Chondrocyte (in vitro differentiated cells): ENCODE data around the gene ZNF804A. TPM values are rescaled to one million over a fixed set of nuclear protein-coding genes. Genes with fewer than 3 reads are reported as not detected.

Experiments
- DNase-seq: peaks from one replicate; pipeline ENCODE4 v3.0.0; 2021; ENCODE audit warnings: mixed read lengths, low spot score
- H3K27ac Mint-ChIP-seq: one replicate; pipeline ENCODE4 v1.8.0; 2021; ENCODE audit warnings: mild to moderate bottlenecking, moderate library complexity, mixed read lengths; ENCODE audit not compliant: unreplicated experiment
- H3K27me3 Mint-ChIP-seq: 2 replicates; pipeline ENCODE4 v1.8.0; 2021; ENCODE audit warnings: low read depth, mixed read lengths
- H3K36me3 Mint-ChIP-seq: 2 replicates; pipeline ENCODE4 v1.8.0; 2021; ENCODE audit warnings: low read depth, mixed read lengths
- H3K4me1 Mint-ChIP-seq: 2 replicates; pipeline ENCODE4 v1.8.0; 2021; ENCODE audit warnings: low read depth, mild to moderate bottlenecking, mixed read lengths
- H3K4me3 Mint-ChIP-seq: one replicate; pipeline ENCODE4 v1.8.0; 2021; ENCODE audit warnings: mild to moderate bottlenecking, moderate library complexity, mixed read lengths; ENCODE audit not compliant: unreplicated experiment
- H3K9me3 Mint-ChIP-seq: 2 replicates; pipeline ENCODE4 v1.8.0; 2021; ENCODE audit warnings: low read depth, mixed read lengths
- CTCF ChIP-seq: fragments of 200-600 bp; sonication (generic); IDR thresholded peaks from 2 replicates; pipeline ENCODE4 v1.5.0; 2021; ENCODE audit warnings: antibody characterized with exemption, mild to moderate bottlenecking, moderate library complexity
- long read RNA-seq: library from polyadenylated mRNA; stranded (forward); transcript quantifications from one replicate; pipeline ENCODE4 v2.0.0, GENCODE V29; 2021
- total RNA-seq: library from RNA; stranded (reverse); gene quantifications from 3 replicates; pipeline ENCODE4 v1.2.1, GENCODE V29; 2021

Gene ZNF804A
- not detected in 3 replicates for total RNA-seq
- long read RNA-seq: 0 reads

- Mint-ChIP-seq H3K9me3 (no peaks in the 10 kb centered on the region), H3K4me1 (peaks cover 16% of the 10 kb centered on the region), H3K27me3 (peaks cover 52% of the 10 kb centered on the region), H3K27ac (no peak within 1 kb of the TSS), H3K4me3 (peak within 1 kb of the TSS; percentile 62), H3K36me3 (peaks cover 2% of the 10 kb centered on the region)
- TF ChIP-seq CTCF: no peak
- DNase-seq: peak; percentile 78
Observed at GRCh38 chr2:184598316-184599053, at the start of gene ZNF804A. ZNF804A (plus strand) TSS chr2:184598529; CDS start chr2:184598960, 431 bp downstream.

GRCh38 chr2:184549153-184549552, 49.2 kb upstream of the ZNF804A start:
- H3K27me3 Mint-ChIP-seq: no peaks in the 10 kb centered on the region
- no peak for TF ChIP-seq CTCF
- peaks cover 11% of the 10 kb centered on the region for H3K4me1 Mint-ChIP-seq
- no peak overlapping the region for H3K27ac Mint-ChIP-seq
- peaks cover 4% of the 10 kb centered on the region for H3K9me3 Mint-ChIP-seq
- no peak overlapping the region for H3K4me3 Mint-ChIP-seq
- no peaks in the 10 kb centered on the region for H3K36me3 Mint-ChIP-seq
- no peak for DNase-seq

- Mint-ChIP-seq H3K4me1 (peaks cover 11% of the 10 kb centered on the region), H3K9me3 (peaks cover 4% of the 10 kb centered on the region), H3K36me3 (no peaks in the 10 kb centered on the region), H3K27ac (peak overlapping the region; percentile 22), H3K4me3 (no peak overlapping the region), H3K27me3 (no peaks in the 10 kb centered on the region)
- DNase-seq: no peak
- no peak for TF ChIP-seq CTCF
Observed at GRCh38 chr2:184551626-184552025, 46.7 kb upstream of the ZNF804A start.

GRCh38 chr2:184554736-184555135, 43.6 kb upstream of the ZNF804A start:
- Mint-ChIP-seq H3K36me3 (no peaks in the 10 kb centered on the region), H3K4me3 (no peak overlapping the region), H3K4me1 (peaks cover 11% of the 10 kb centered on the region), H3K27ac (no peak overlapping the region), H3K27me3 (peaks cover 3% of the 10 kb centered on the region), H3K9me3 (no peaks in the 10 kb centered on the region)
- no peak for DNase-seq
- TF ChIP-seq CTCF: no peak

DNA sequence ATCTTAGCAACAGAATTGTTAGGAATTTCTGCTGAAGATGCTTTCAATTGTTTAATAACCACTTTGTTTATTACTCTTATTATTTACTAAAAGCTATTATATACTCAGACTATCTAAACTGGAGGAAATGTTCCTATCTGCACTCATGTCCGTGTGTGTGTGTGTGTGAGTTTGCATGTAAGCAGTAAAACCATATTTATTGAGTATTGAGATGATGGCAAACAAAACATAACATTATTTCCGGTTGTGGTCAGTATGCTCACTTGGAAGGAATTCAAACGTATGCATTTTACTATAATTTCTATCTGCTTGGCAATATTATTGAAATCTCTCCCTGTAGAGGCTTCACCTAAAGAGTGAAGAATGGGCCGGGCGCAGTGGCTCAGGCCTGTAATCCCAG, 43.0 kb upstream of the ZNF804A start:
- peaks cover 11% of the 10 kb centered on the region for H3K4me1 Mint-ChIP-seq
- TF ChIP-seq CTCF: no peak
- no peak overlapping the region for H3K27ac Mint-ChIP-seq
- H3K4me3 Mint-ChIP-seq: no peak overlapping the region
- H3K36me3 Mint-ChIP-seq: no peaks in the 10 kb centered on the region
- no peak for DNase-seq
- H3K27me3 Mint-ChIP-seq: peaks cover 3% of the 10 kb centered on the region
- H3K9me3 Mint-ChIP-seq: no peaks in the 10 kb centered on the region
